Posterior vena cava (tissue), 2 donors: ENCODE measurements around the gene TMEM89. TPM values are rescaled to one million over a fixed set of nuclear protein-coding genes. Genes with fewer than 3 reads are reported as not detected.
A peak's percentile ranks its signal among the peaks of the same experiment; 100 is the strongest.

Experiments
- DNase-seq: peaks from one replicate; pipeline ENCODE4 v3.0.0-alpha.2; 2020; ENCODE audit warnings: low spot score
- intact Hi-C, 2 donors: fragments of 100-400 bp; cut with DNase I; formaldehyde crosslinking; loops; one replicate each; pipeline versions ENCODE4 v1.14.1 to v1.14.2; 2022 to 2023
- total RNA-seq, 2 donors: library from RNA; stranded (reverse); fragmentation: NEBNext Ultra II Directional; extraction: Animal tissue kit (Norgen Biotek cat#: 25700); gene quantifications; one replicate each; pipeline ENCODE4 v1.2.1, GENCODE V29; 2021
- donor health status: DM: yes; HTN: yes; CAD: no.
- donor health status: DM: yes; HTN: yes; CAD: no.

Gene TMEM89
- total RNA-seq, 2 donors from 2014 or later = not detected

GRCh38 chr3:48644898-48645760 lies 23.6 kb upstream of the TMEM89 start:
- intact Hi-C loops = no loop called here

GRCh38 chr3:48642605-48643004 lies 21.0 kb upstream of the TMEM89 start:
- intact Hi-C loops = no loop called here
- no peak for DNase-seq

More at GRCh38 chr3:48644898-48645760, 23.6 kb upstream of the TMEM89 start:
- DNase-seq = no peak

GRCh38 chr3:48641396-48641795 lies 19.8 kb upstream of the TMEM89 start:
- intact Hi-C loops = no loop called here

GRCh38 chr3:48639944-48640606 lies 18.5 kb upstream of the TMEM89 start:
- intact Hi-C loops = no loop called here
- no peak for DNase-seq

More at GRCh38 chr3:48641396-48641795, 19.8 kb upstream of the TMEM89 start:
- DNase-seq = no peak

- no peak for DNase-seq
- intact Hi-C loops = no loop called here
Measured at GRCh38 chr3:48637305-48637704, 15.7 kb upstream of the TMEM89 start.

- no peak for DNase-seq
- intact Hi-C loops = no loop called here
Measured at GRCh38 chr3:48636149-48636655, 14.6 kb upstream of the TMEM89 start.

GRCh38 chr3:48635222-48636021 lies 13.9 kb upstream of the TMEM89 start, which contains the start of gene SLC26A6:
Gene SLC26A6 (minus strand): TSS chr3:48635461. CDS start chr3:48635393, 68 bp downstream.
- peak; percentile 99 for DNase-seq
- intact Hi-C loops = no loop called here

GRCh38 chr3:48634661-48635221 lies 13.2 kb upstream of the TMEM89 start:
- peak; percentile 89 for DNase-seq
- intact Hi-C loops = no loop called here

- intact Hi-C loops = no loop called here
- DNase-seq = no peak
Measured at GRCh38 chr3:48633743-48634142, 12.2 kb upstream of the TMEM89 start.

GRCh38 chr3:48633256-48633655 lies 11.7 kb upstream of the TMEM89 start:
- no peak for DNase-seq
- intact Hi-C loops = no loop called here

GRCh38 chr3:48631516-48632448 lies 10.2 kb upstream of the TMEM89 start:
- DNase-seq = no peak
- intact Hi-C loops = no loop called here

GRCh38 chr3:48630833-48631232 lies 9.3 kb upstream of the TMEM89 start:
- intact Hi-C loops = no loop called here
- no peak for DNase-seq

- intact Hi-C loops = no loop called here
- DNase-seq = peak; percentile 68
Measured at GRCh38 chr3:48630407-48630806, 8.8 kb upstream of the TMEM89 start.

- peak; percentile 48 for DNase-seq
- intact Hi-C loops = no loop called here
Measured at GRCh38 chr3:48629894-48630293, 8.3 kb upstream of the TMEM89 start.

- no peak for DNase-seq
Measured at GRCh38 chr3:48628277-48629017, 6.9 kb upstream of the TMEM89 start.

GRCh38 chr3:48625600-48625999 lies 4.0 kb upstream of the TMEM89 start:
- intact Hi-C loops = no loop called here
- DNase-seq = peak; percentile 54

More at GRCh38 chr3:48628277-48629017, 6.9 kb upstream of the TMEM89 start:
- intact Hi-C loops = no loop called here

- DNase-seq = no peak
- intact Hi-C loops = no loop called here
Measured at GRCh38 chr3:48624767-48625166, 3.2 kb upstream of the TMEM89 start.
